ENCODE data around the gene AANAT. TPM values are rescaled to one million over a fixed set of nuclear protein-coding genes. Genes with fewer than 3 reads are reported as not detected.

The AANAT gene
- total and polyA plus RNA-seq, 4 experiments from 2014 or later = not detected

DNA sequence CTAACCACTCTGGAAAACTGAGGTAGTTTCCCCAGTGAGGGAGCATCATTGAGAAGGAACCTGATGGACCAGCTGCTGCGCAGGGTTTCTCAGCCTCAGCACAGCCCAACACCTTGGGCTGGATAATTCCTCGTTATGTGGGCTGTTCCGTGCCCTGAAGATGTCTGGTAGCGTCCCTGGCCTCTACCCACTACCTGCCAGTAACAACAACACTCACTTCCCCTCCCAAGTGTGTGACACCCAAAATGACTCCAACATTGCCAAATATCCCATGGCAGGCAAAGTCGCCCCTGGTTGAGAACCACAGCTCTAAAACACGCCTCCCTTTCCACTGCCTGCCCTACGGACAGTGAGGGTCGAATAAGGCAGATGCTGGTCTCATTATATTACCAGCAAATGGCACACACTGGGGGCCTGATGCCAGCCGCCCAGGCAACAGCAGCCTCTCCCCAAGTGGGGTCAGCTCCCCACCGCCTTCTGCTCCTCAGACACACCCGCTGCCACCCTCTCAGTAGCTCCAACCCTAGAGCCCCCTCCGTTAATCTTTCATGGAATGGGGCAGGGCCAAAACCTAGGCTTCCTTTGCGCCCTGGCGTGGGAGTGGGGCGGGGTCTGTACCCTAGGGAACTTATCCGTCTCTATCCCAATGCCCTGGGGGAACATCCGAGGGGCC lies 32.8 kb downstream of the AANAT start:
- no peaks in the 10 kb centered on the region for H3K9me3 ChIP-seq (ENCODE audit: control insufficient read depth in 1 of 2, low read length in 2 of 2)
- ChIA-PET POLR2A (ENCODE audit: partially characterized antibody) (interaction anchor here (1.0 to 5.3 kb wide), 7 partner anchors 8 to 172 kb away, joined by 3 to 68 read pairs (median 4); partner anchors contain the start of gene UBE2O), CTCF (ENCODE audit: partially characterized antibody) (interaction anchor here (0.8 to 12.4 kb wide), 4 partner anchors 10 to 89 kb away, joined by 3 to 161 read pairs (median 48); partner anchors contain the start of gene AANAT)
- peak overlapping the region; percentile 61 to 83 for H3K4me3 ChIP-seq (ENCODE audit: low read length in 2 of 2)
- H3K27ac Mint-ChIP-seq = peak overlapping the region; percentile 71 to 94 (median 85)
- peaks cover 15 to 61% (median 41%) of the 10 kb centered on the region in 4 donors for H3K4me1 Mint-ChIP-seq
- peak overlapping the region; percentile 69 for H3K27ac ChIP-seq (ENCODE audit: low read depth, low read length)
- H3K36me3 Mint-ChIP-seq = peaks cover 0 to 1% of the 10 kb centered on the region in 2 donors
- H3K4me1 ChIP-seq (ENCODE audit: insufficient read depth, low read length) = peaks cover 40% of the 10 kb centered on the region
- peak overlapping the region; percentile 82 to 91 (median 88) for H3K4me3 Mint-ChIP-seq
- H3K27me3 ChIP-seq (ENCODE audit: insufficient read depth, low read length) = no peaks in the 10 kb centered on the region
- H3K36me3 ChIP-seq (ENCODE audit: insufficient read depth, low read length) = no peaks in the 10 kb centered on the region
- intact Hi-C loops (cut with micrococcal nuclease) = no loop called here
- no peaks in the 10 kb centered on the region for H3K9me3 Mint-ChIP-seq
- H3K27me3 Mint-ChIP-seq = no peaks in the 10 kb centered on the region
- no peak for DNase-seq

DNA sequence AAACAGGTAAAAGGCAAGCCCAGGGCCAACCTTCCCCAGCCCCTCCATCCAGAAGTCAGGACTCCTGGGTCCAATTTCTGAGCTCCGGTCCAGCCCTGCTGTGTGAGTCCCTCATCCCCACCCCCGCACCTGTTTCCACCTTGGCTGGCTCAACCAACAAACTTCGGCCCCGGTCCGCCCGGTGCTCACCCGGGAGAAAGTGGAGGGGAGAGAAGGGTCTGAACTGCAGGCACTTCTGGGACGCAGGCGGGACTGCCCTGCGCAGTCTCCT lies 33.3 kb downstream of the AANAT start:
- peaks cover 0 to 1% of the 10 kb centered on the region in 2 donors for H3K36me3 Mint-ChIP-seq
- peak overlapping the region; percentile 71 to 94 (median 85) for H3K27ac Mint-ChIP-seq
- H3K9me3 ChIP-seq (ENCODE audit: control insufficient read depth in 1 of 2, low read length in 2 of 2) = no peaks in the 10 kb centered on the region
- H3K4me3 Mint-ChIP-seq = peak overlapping the region; percentile 82 to 91 (median 88)
- ChIA-PET CTCF (ENCODE audit: partially characterized antibody) (interaction anchor here (9.4 to 12.4 kb wide), 2 partner anchors 34 to 90 kb away, joined by 91 to 161 read pairs; partner anchors contain the start of gene AANAT), POLR2A (ENCODE audit: partially characterized antibody) (interaction anchor here (1.5 to 5.3 kb wide), 5 partner anchors 8 to 226 kb away, joined by 5 to 68 read pairs (median 8); partner anchors contain the start of genes JMJD6, METTL23, PRPSAP1 and UBE2O)
- intact Hi-C loops (cut with micrococcal nuclease) = loop anchor here (1.0 kb wide), 3 partner anchors 15 to 47 kb away; partner anchors contain the start of gene UBE2O
- no peak for DNase-seq
- H3K27me3 Mint-ChIP-seq = no peaks in the 10 kb centered on the region
- H3K36me3 ChIP-seq (ENCODE audit: insufficient read depth, low read length) = no peaks in the 10 kb centered on the region
- no peaks in the 10 kb centered on the region for H3K27me3 ChIP-seq (ENCODE audit: insufficient read depth, low read length)
- H3K9me3 Mint-ChIP-seq = no peaks in the 10 kb centered on the region
- H3K4me1 Mint-ChIP-seq = peaks cover 15 to 56% (median 41%) of the 10 kb centered on the region in 4 donors
- peak overlapping the region; percentile 69 for H3K27ac ChIP-seq (ENCODE audit: low read depth, low read length)
- H3K4me1 ChIP-seq (ENCODE audit: insufficient read depth, low read length) = peaks cover 38% of the 10 kb centered on the region
- H3K4me3 ChIP-seq (ENCODE audit: low read length in 2 of 2) = peak overlapping the region; percentile 61 to 83

- peaks cover 41% of the 10 kb centered on the region for H3K4me1 ChIP-seq (ENCODE audit: insufficient read depth, low read length)
- no peaks in the 10 kb centered on the region for H3K36me3 ChIP-seq (ENCODE audit: insufficient read depth, low read length)
- H3K4me3 ChIP-seq (ENCODE audit: low read length in 2 of 2) = peak within 1 kb of the TSS; percentile 61 to 83
- H3K9me3 ChIP-seq (ENCODE audit: control insufficient read depth in 1 of 2, low read length in 2 of 2) = no peaks in the 10 kb centered on the region
- H3K27me3 ChIP-seq (ENCODE audit: insufficient read depth, low read length) = no peaks in the 10 kb centered on the region
- CTCF ChIA-PET (ENCODE audit: partially characterized antibody) = interaction anchor here (0.8 to 12.4 kb wide), 12 partner anchors 8 to 123 kb away, joined by 3 to 161 read pairs (median 6); partner anchors contain the start of genes AANAT and UBE2O
- Mint-ChIP-seq H3K4me3 (peak within 1 kb of the TSS; percentile 86 to 91 (median 89)), H3K4me1 (peaks cover 15 to 56% (median 40%) of the 10 kb centered on the region in 4 donors), H3K27me3 (no peaks in the 10 kb centered on the region), H3K9me3 (no peaks in the 10 kb centered on the region), H3K27ac (peak within 1 kb of the TSS; percentile 85 to 100 (median 98)), H3K36me3 (peaks cover 0 to 1% of the 10 kb centered on the region in 2 donors)
- DNase-seq = peak; percentile 92 to 98 (median 95)
- POLR2A ChIA-PET (ENCODE audit: partially characterized antibody) = interaction anchor here (0.6 to 5.3 kb wide), 14 partner anchors 9 to 398 kb away, joined by 3 to 68 read pairs (median 5); partner anchors contain the start of genes AANAT, EXOC7, JMJD6 and METTL23
- peak within 1 kb of the TSS; percentile 69 for H3K27ac ChIP-seq (ENCODE audit: low read depth, low read length)
- intact Hi-C loops (cut with micrococcal nuclease) = loop anchor here (1.0 kb wide), 3 partner anchors 14 to 48 kb away; partner anchors contain the start of gene UBE2O
Measured at GRCh38 chr17:76501018-76501826, 33.8 kb downstream of the AANAT start, which contains the start of gene RHBDF2. Gene RHBDF2 (minus strand): TSS chr17:76501423. CDS start chr17:76481524, 19,899 bp downstream.

GRCh38 chr17:76501827-76502307 lies 34.5 kb downstream of the AANAT start:
- Mint-ChIP-seq H3K27me3 (no peaks in the 10 kb centered on the region), H3K4me3 (peak overlapping the region; percentile 83 to 91 (median 86)), H3K27ac (peak overlapping the region; percentile 85 to 100 (median 98)), H3K36me3 (peaks cover 0 to 1% of the 10 kb centered on the region in 2 donors), H3K4me1 (peaks cover 15 to 62% (median 41%) of the 10 kb centered on the region in 4 donors), H3K9me3 (no peaks in the 10 kb centered on the region)
- DNase-seq = no peak
- peak overlapping the region; percentile 69 for H3K27ac ChIP-seq (ENCODE audit: low read depth, low read length)
- H3K4me3 ChIP-seq (ENCODE audit: low read length in 2 of 2) = peak overlapping the region in 1 of 2 donors; percentile 83
- intact Hi-C loops (cut with micrococcal nuclease) = loop anchor here (1.0 kb wide), 3 partner anchors 13 to 49 kb away; partner anchors contain the start of gene UBE2O
- no peaks in the 10 kb centered on the region for H3K36me3 ChIP-seq (ENCODE audit: insufficient read depth, low read length)
- POLR2A ChIA-PET (ENCODE audit: partially characterized antibody) = interaction anchor here (0.6 to 5.3 kb wide), 15 partner anchors 10 to 398 kb away, joined by 3 to 68 read pairs (median 5); partner anchors contain the start of genes AANAT, EXOC7, JMJD6 and METTL23
- CTCF ChIA-PET (ENCODE audit: partially characterized antibody) = interaction anchor here (0.8 to 12.4 kb wide), 15 partner anchors 8 to 200 kb away, joined by 3 to 161 read pairs (median 5); partner anchors contain the start of genes AANAT and UBE2O
- no peaks in the 10 kb centered on the region for H3K9me3 ChIP-seq (ENCODE audit: control insufficient read depth in 1 of 2, low read length in 2 of 2)
- no peaks in the 10 kb centered on the region for H3K27me3 ChIP-seq (ENCODE audit: insufficient read depth, low read length)
- H3K4me1 ChIP-seq (ENCODE audit: insufficient read depth, low read length) = peaks cover 47% of the 10 kb centered on the region

DNA sequence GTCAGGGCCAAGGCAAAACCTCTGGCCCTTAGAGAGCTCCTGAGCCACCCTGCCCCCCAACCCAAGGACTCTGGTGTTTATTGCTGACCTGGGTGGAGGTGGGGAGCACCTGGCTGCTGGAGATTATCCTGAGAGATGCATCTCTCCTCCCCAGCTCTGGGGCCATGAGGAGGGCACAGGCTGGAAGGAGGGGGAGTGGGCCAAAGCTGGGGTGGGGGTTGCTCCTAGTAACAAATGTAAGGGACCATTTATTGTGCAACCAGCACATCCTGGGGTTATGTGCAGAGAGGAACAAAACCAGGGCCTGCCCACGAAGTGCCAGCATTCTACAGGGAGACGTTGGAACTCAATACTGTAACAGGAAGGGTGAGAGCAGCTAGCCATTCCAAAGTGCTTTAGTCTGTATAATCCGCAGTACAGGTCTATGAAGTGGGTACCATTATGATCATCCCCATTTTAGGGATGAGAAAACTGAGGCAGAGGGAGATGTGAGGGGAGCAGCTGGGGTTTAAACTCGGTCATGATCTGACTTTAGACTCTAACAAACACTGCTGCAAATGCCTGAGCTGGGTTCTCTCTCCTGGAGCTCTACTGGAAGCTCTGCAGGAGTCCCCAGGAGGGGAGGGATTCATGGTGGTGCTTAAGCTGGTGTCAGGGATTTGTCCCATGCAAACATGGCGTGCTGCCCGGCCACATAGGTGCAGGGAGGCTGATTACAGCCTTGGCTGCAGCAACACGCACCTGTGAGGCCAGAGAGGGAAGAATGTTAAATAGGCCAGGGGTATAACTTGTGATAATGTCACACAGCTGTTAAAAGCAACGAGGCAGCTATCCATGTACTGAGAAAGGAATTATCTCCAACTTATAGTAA lies 35.2 kb downstream of the AANAT start:
- no peaks in the 10 kb centered on the region for H3K9me3 Mint-ChIP-seq
- no peaks in the 10 kb centered on the region for H3K36me3 ChIP-seq (ENCODE audit: insufficient read depth, low read length)
- H3K4me3 ChIP-seq (ENCODE audit: low read length in 2 of 2) = no peak overlapping the region
- no peaks in the 10 kb centered on the region for H3K36me3 Mint-ChIP-seq
- no peaks in the 10 kb centered on the region for H3K27me3 ChIP-seq (ENCODE audit: insufficient read depth, low read length)
- DNase-seq = no peak
- H3K27ac ChIP-seq (ENCODE audit: low read depth, low read length) = no peak overlapping the region
- intact Hi-C loops (cut with micrococcal nuclease) = no loop called here
- H3K27ac Mint-ChIP-seq = peak overlapping the region in 5 of 7 donors; percentile 32 to 97 (median 59)
- H3K4me1 ChIP-seq (ENCODE audit: insufficient read depth, low read length) = peaks cover 48% of the 10 kb centered on the region
- H3K4me3 Mint-ChIP-seq = peak overlapping the region in 2 of 8 donors; percentile 25 to 36
- H3K9me3 ChIP-seq (ENCODE audit: control insufficient read depth in 1 of 2, low read length in 2 of 2) = no peaks in the 10 kb centered on the region
- ChIA-PET CTCF (ENCODE audit: partially characterized antibody) (interaction anchor here (0.6 to 12.4 kb wide), 18 partner anchors 9 to 375 kb away, joined by 3 to 161 read pairs (median 4); partner anchors contain the start of genes AANAT and UBE2O), POLR2A (ENCODE audit: partially characterized antibody) (interaction anchor here (0.8 to 5.3 kb wide), 12 partner anchors 10 to 399 kb away, joined by 3 to 68 read pairs (median 6); partner anchors contain the start of genes AANAT, EXOC7, JMJD6 and METTL23)
- H3K27me3 Mint-ChIP-seq = no peaks in the 10 kb centered on the region
- peaks cover 14 to 57% (median 38%) of the 10 kb centered on the region in 4 donors for H3K4me1 Mint-ChIP-seq

DNA sequence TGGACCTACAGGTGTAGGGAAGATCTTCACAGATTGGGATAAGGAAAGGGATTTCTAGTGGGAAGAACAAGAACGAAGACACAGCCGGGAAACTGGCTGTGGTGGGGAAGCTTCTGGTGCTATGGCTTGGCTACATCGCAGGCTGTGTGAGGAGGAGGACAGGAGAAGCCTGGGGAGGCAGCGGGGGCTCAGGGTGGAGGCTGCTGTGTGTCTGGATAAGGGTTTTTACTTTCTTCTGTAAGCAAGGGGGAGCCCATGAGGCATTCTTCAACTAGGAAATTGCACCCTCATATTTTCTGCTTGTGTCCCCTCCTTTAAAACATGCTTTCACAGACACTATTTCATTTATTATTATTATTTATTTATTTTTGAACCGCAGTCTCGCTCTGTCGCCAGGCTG lies 36.7 kb downstream of the AANAT start:
- no peak for DNase-seq
- POLR2A ChIA-PET (ENCODE audit: partially characterized antibody) = interaction anchor here (5.0 to 5.3 kb wide), 2 partner anchors 10 to 12 kb away, joined by 45 to 68 read pairs; no protein-coding TSS in a partner anchor
- CTCF ChIA-PET (ENCODE audit: partially characterized antibody) = interaction anchor here (1.0 to 12.4 kb wide), 9 partner anchors 10 to 106 kb away, joined by 3 to 161 read pairs (median 16); partner anchors contain the start of genes AANAT and UBE2O
- intact Hi-C loops (cut with micrococcal nuclease) = no loop called here
- H3K36me3 Mint-ChIP-seq = no peaks in the 10 kb centered on the region
- H3K4me1 Mint-ChIP-seq = peaks cover 14 to 42% (median 29%) of the 10 kb centered on the region in 4 donors
- no peaks in the 10 kb centered on the region for H3K27me3 ChIP-seq (ENCODE audit: insufficient read depth, low read length)
- no peak overlapping the region for H3K4me3 ChIP-seq (ENCODE audit: low read length in 2 of 2)
- H3K9me3 ChIP-seq (ENCODE audit: control insufficient read depth in 1 of 2, low read length in 2 of 2) = no peaks in the 10 kb centered on the region
- H3K4me1 ChIP-seq (ENCODE audit: insufficient read depth, low read length) = peaks cover 36% of the 10 kb centered on the region
- peak overlapping the region in 2 of 7 donors; percentile 37 to 78 for H3K27ac Mint-ChIP-seq
- peak overlapping the region in 1 of 8 donors; percentile 68 for H3K4me3 Mint-ChIP-seq
- no peaks in the 10 kb centered on the region for H3K9me3 Mint-ChIP-seq
- no peaks in the 10 kb centered on the region for H3K36me3 ChIP-seq (ENCODE audit: insufficient read depth, low read length)
- no peak overlapping the region for H3K27ac ChIP-seq (ENCODE audit: low read depth, low read length)
- H3K27me3 Mint-ChIP-seq = no peaks in the 10 kb centered on the region
